Right lobe of liver (tissue), 6 donors: ENCODE results near the gene TMEM232. TPM values are rescaled to one million over a fixed set of nuclear protein-coding genes. Genes with fewer than 3 reads are reported as not detected.

Source experiments
- ATAC-seq, 4 donors: fragments of 200-7000 bp; cut with Tn5 transposase; one replicate each; pipeline ENCODE4 v1.9.1; 2020; ENCODE audit warnings: mild to moderate bottlenecking in 4 of 4, moderate library complexity in 4 of 4
- DNase-seq, 3 donors: peaks; one replicate each; pipeline ENCODE4 v3.0.0-alpha.2; 2020
- H3K27ac ChIP-seq, 3 donors: fragments of 200-600 bp; one replicate each; pipeline ENCODE4 v1.8.0; 2022
- H3K27me3 ChIP-seq, 2 donors: fragments of 200-600 bp; one replicate each; pipeline ENCODE4 v1.8.0; 2022
- H3K36me3 ChIP-seq, 4 donors: fragments of 200-600 bp; sonication (generic) in 1 of 4; one replicate each; pipeline versions ENCODE4 v1.5.1 to v1.8.0; 2017 to 2022; ENCODE audit warnings: control low read depth in 1 of 4
- H3K4me1 ChIP-seq, 4 donors: fragments of 200-600 bp; sonication (generic) in 1 of 4; one replicate each; pipeline versions ENCODE4 v1.5.1 to v1.8.0; 2017 to 2022; ENCODE audit warnings: control low read depth in 1 of 4
- H3K4me3 ChIP-seq, 3 donors: fragments of 200-600 bp; one replicate each; pipeline ENCODE4 v1.8.0; 2022
- H3K9me3 ChIP-seq, 4 donors: fragments of 200-600 bp; sonication (generic) in 1 of 4; one replicate each; pipeline versions ENCODE4 v1.5.1 to v1.8.0; 2017 to 2022; ENCODE audit warnings: control low read depth in 1 of 4
- POLR2A ChIP-seq: fragments of 450-650 bp; IDR thresholded peaks from one replicate; pipeline ENCODE4 v1.6.1; 2017; ENCODE audit warnings: antibody characterized with exemption, mild to moderate bottlenecking
- WGBS: methylation state at CpG from one replicate; pipeline ENCODE4 v1.1.6; 2018; ENCODE audit warnings: low coverage, low lambda C conversion rate; ENCODE audit not compliant: insufficient coverage; ENCODE audit errors: missing lambda C conversion rate; 5-methylcytosine and 5-hydroxymethylcytosine counted together
- intact Hi-C, 2 donors: fragments of 100-400 bp; cut with DNase I; formaldehyde crosslinking; loops; one replicate each; pipeline versions ENCODE4 v1.11.2 to v1.14.1; 2022
- total RNA-seq, 6 experiments: library from RNA; depleted of rRNA in 2 of 6; stranded (reverse); fragments of >200 nt in 2 of 6; fragmentation: NEBNext Ultra II Directional in 3 of 6; extraction: Animal tissue kit (Norgen Biotek cat#: 25700) in 3 of 6; gene quantifications; one replicate each; pipeline versions ENCODE4 v1.1.0 to v1.2.4, GENCODE V29; 2016 to 2023
- TF ChIP-seq, protein P1 (sequence below), 4 donors: fragments of 200-600 bp in 3 of 4; fragments of 450-650 bp in 1 of 4; IDR thresholded peaks; one replicate each; pipeline versions ENCODE4 v1.5.1 to v1.8.0; 2016 to 2022; ENCODE audit warnings: antibody characterized with exemption in 4 of 4, mild to moderate bottlenecking in 2 of 4
- donor health status: DM: no; HTN: yes; CAD: no.
- donor health status: DM: no; HTN: no; CAD: no.
- donor health status: DM: no; HTN: no; CAD: no.
- donor health status: DM: no; HTN: yes; CAD: no.
- donor health status: DM: no; HTN: yes; CAD: no.

Gene TMEM232
- total RNA-seq, 6 experiments from 2014 or later = 0.31 to 1.3 (median 0.68) TPM

DNA sequence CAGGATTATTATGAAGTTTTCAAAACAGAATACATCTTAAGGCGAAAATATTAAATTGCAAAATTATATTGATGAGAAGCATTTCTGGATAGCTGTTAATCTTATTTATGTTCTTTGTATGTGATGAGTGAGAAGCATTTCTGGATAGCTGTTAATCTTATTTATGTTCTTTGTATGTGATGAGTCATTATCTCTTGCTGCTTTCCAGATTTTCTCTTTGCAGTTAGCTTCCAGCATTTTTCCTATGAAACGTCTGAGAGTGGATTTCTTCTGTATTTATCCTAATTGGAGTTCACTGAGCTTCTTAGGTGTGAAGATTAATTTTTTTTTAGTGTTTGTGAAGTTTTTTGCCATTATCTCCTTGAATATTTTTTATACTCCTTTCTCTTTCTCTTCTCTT is 8.2 kb downstream of the TMEM232 start:
- H3K4me3 ChIP-seq = no peak overlapping the region
- 67% methylated on average over 2 of the region's 2 CpGs for WGBS
- H3K36me3 ChIP-seq = no peaks in the 10 kb centered on the region
- intact Hi-C loops = no loop called here
- no peak overlapping the region for H3K27ac ChIP-seq
- no peak for ATAC-seq
- H3K27me3 ChIP-seq = no peaks in the 10 kb centered on the region
- no peaks in the 10 kb centered on the region for H3K9me3 ChIP-seq
- DNase-seq = no peak
- no peak for TF ChIP-seq POLR2A
- TF ChIP-seq, protein P1, sequence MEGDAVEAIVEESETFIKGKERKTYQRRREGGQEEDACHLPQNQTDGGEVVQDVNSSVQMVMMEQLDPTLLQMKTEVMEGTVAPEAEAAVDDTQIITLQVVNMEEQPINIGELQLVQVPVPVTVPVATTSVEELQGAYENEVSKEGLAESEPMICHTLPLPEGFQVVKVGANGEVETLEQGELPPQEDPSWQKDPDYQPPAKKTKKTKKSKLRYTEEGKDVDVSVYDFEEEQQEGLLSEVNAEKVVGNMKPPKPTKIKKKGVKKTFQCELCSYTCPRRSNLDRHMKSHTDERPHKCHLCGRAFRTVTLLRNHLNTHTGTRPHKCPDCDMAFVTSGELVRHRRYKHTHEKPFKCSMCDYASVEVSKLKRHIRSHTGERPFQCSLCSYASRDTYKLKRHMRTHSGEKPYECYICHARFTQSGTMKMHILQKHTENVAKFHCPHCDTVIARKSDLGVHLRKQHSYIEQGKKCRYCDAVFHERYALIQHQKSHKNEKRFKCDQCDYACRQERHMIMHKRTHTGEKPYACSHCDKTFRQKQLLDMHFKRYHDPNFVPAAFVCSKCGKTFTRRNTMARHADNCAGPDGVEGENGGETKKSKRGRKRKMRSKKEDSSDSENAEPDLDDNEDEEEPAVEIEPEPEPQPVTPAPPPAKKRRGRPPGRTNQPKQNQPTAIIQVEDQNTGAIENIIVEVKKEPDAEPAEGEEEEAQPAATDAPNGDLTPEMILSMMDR (IDR thresholded peaks at IDR 0.05) = no peak
- no peaks in the 10 kb centered on the region for H3K4me1 ChIP-seq

DNA sequence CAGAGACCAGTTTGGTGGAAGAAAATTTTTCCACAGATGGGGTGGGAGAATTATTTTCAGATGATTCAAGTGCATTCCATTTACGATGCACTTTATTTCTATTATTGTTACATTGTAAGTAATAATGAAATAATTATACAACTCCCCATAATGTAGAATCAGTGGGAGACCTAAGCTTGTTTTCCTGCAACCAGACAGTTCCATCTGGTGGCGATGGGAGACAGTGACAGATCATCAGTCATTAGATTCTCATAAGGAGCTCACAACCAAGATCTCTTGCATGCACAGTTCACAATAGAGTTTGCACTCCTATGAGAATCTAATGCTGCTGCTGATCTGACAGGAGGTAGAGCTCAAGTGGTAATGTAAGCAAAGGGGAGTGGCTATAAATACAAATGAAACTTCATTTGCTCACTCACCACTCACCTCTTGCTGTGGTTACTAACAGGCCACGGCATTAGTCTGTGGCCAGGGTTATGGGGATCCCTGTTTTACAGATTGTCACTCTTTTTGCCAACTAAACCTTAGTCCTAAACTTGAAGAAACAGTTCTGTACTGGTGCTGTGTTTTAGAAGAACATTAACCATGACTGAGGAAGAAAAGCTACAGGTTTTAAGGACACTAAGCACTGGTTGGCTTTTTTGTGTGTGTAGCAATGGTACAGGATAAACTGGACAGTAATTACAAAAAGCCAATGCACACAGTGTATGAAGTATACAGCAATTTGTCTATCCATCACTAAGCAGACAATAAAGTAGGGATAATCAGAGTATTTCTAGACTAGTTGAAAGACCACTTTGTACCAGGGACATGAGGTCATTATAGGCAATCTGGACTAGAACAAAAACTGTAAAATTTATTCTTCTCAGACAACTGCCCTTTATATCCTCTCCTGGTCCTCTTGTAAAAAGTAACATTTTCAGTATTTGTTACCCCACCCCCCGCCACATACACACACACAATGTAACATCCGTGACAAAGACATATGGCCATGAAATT is 9.9 kb downstream of the TMEM232 start:
- TF ChIP-seq, protein P1 (IDR thresholded peaks at IDR 0.05) = peak in 1 of 4 donors; percentile 7
- TF ChIP-seq POLR2A = no peak
- 80% methylated on average over 5 of the region's 5 CpGs for WGBS
- DNase-seq (no peak), ATAC-seq (no peak)
- no peaks in the 10 kb centered on the region for H3K27me3 ChIP-seq
- H3K36me3 ChIP-seq = no peaks in the 10 kb centered on the region
- no peak overlapping the region for H3K27ac ChIP-seq
- no peaks in the 10 kb centered on the region for H3K4me1 ChIP-seq
- intact Hi-C loops = no loop called here
- no peaks in the 10 kb centered on the region for H3K9me3 ChIP-seq
- H3K4me3 ChIP-seq = no peak overlapping the region

DNA sequence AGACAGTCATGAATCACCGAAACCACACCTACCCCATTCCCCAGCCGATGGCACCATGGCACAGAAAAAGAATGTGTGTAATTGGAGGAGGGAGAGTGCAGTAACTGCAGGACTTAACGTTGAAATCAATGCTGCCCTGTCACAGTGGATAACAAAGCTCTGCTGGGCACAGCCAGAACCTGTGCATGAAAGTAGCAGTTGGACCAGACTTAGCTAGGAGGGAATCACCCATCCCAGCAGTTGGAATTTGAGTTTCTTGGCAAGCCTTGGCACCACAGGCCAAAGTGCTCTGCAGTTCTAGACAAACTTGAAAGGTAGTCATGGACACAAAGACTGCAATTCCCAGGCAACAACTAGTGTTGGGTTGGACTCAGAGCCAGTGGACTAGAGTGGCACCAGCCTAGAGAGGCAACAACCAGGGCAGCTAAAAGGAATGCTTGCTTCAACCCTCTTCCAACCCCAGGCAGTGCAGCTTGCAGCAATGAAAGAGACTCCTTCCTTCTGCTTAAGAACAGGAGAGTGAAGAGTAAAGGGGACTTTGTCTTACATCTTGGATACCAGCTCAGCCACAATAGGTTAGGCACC is 19.1 kb downstream of the TMEM232 start:
- no peaks in the 10 kb centered on the region for H3K36me3 ChIP-seq
- ATAC-seq (no peak), DNase-seq (no peak)
- H3K4me1 ChIP-seq = peaks cover 0 to 8% (median 3%) of the 10 kb centered on the region in 4 donors
- no CpG with 5 or more reads among the region's 3 CpGs for WGBS
- TF ChIP-seq POLR2A = no peak
- TF ChIP-seq, protein P1 (IDR thresholded peaks at IDR 0.05) = no peak
- H3K9me3 ChIP-seq = no peaks in the 10 kb centered on the region
- no peak overlapping the region for H3K27ac ChIP-seq
- H3K4me3 ChIP-seq = no peak overlapping the region
- H3K27me3 ChIP-seq = no peaks in the 10 kb centered on the region
- intact Hi-C loops = no loop called here

DNA sequence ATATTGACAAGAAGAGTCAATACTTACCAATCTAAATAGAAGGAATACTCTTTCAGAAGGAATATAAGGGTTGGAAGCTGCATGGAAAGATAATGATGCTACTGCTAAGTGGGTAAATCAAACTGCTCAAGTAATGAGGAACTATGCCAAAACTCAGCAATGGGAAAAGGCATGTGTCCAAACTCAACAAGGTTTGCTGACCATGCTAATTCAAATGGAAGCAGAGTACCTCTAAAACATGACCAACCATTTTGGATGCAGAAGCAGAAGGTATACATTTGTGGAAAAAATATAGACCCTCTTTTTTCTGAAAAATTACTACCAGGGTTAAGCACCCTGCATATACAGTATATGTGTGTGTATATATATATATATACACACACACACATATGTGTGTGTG is 21.1 kb downstream of the TMEM232 start:
- no peak for DNase-seq
- Histone ChIP-seq H3K27ac (no peak overlapping the region), H3K9me3 (no peaks in the 10 kb centered on the region), H3K36me3 (no peaks in the 10 kb centered on the region), H3K4me1 (peaks cover 0 to 8% (median 3%) of the 10 kb centered on the region in 4 donors), H3K27me3 (no peaks in the 10 kb centered on the region), H3K4me3 (no peak overlapping the region)
- TF ChIP-seq POLR2A = no peak
- TF ChIP-seq, protein P1 (IDR thresholded peaks at IDR 0.05) = no peak
- intact Hi-C loops = no loop called here
- ATAC-seq = no peak
